ENCODE results near the gene ZNF554. TPM values are rescaled to one million over a fixed set of nuclear protein-coding genes. Genes with fewer than 3 reads are reported as not detected.

ZNF554 gene
- total RNA-seq (10 to 100 TPM in 1 of 7 donors, 1 to 10 TPM in 6; 4.9 to 10.5 (median 7.6) TPM), polyA plus RNA-seq (1 to 10 TPM; 5.7 to 6.9 TPM)
- long read RNA-seq, donor 1, full-length matches to known transcripts, result 2 of 5 reads
- long read RNA-seq, donor 1, partial matches to known transcripts, result 0 of 5 reads
- long read RNA-seq, donor 1, other reads (novel, unspliced or antisense), result 3 of 5 reads
- long read RNA-seq, donor 2, full-length matches to known transcripts, result 7 of 7 reads
- long read RNA-seq, donor 2, partial matches to known transcripts, result 0 of 7 reads
- long read RNA-seq, donor 2, other reads (novel, unspliced or antisense), result 0 of 7 reads
- long read RNA-seq, donor 3, transcript ZNF554-201 (5 exons, 2,736 nt), result major isoform, 8 of 18 reads
- long read RNA-seq, donor 3, partial matches to known transcripts, result 1 of 18 reads
- long read RNA-seq, donor 3, other reads (novel, unspliced or antisense), result 9 of 18 reads

- Histone ChIP-seq H3K36me3 (no peaks in the 10 kb centered on the region), H3K4me1 (ENCODE audit: insufficient read depth) (peaks cover 7% of the 10 kb centered on the region), H3K9me3 (no peaks in the 10 kb centered on the region), H3K4me3 (peak within 1 kb of the TSS; percentile 82), H3K27ac (peak within 1 kb of the TSS; percentile 52 to 55), H3K27me3 (no peaks in the 10 kb centered on the region)
- peak; percentile 93 to 99 (median 98) for TF ChIP-seq CTCF (IDR thresholded peaks at IDR 0.05)
- TF ChIP-seq POLR2A (IDR thresholded peaks at IDR 0.05), result peak; percentile 20
- no peak for TF ChIP-seq EP300 (IDR thresholded peaks at IDR 0.05)
- intact Hi-C loops (cut with DNase I), result no loop called here
- WGBS, 3 donors, result 0 to 1% (median 1%) methylated on average over 24 to 64 of the region's 64 CpGs
- DNase-seq, result peak; percentile 97 to 99 (median 98)
These were observed at the start of gene ZNF554 for GRCh38 chr19:2819540-2820111. ZNF554 (plus strand) TSS chr19:2819868; CDS start chr19:2820072, 204 bp downstream.

GRCh38 chr19:2770055-2771013 is 49.3 kb upstream of the ZNF554 start:
- intact Hi-C loops (cut with DNase I), result no loop called here
- TF ChIP-seq CTCF (IDR thresholded peaks at IDR 0.05) (no peak), POLR2A (IDR thresholded peaks at IDR 0.05) (peak; percentile 14)

GRCh38 chr19:2771786-2772674 is 47.6 kb upstream of the ZNF554 start:
- Histone ChIP-seq H3K4me1 (ENCODE audit: insufficient read depth) (peaks cover 12% of the 10 kb centered on the region), H3K4me3 (no peak overlapping the region), H3K27me3 (no peaks in the 10 kb centered on the region), H3K9me3 (no peaks in the 10 kb centered on the region), H3K36me3 (no peaks in the 10 kb centered on the region), H3K27ac (no peak overlapping the region)
- TF ChIP-seq POLR2A (IDR thresholded peaks at IDR 0.05) (no peak), EP300 (IDR thresholded peaks at IDR 0.05) (no peak), CTCF (IDR thresholded peaks at IDR 0.05) (no peak)
- no peak for DNase-seq
- 73 to 79% (median 77%) methylated on average over 29 of the region's 29 CpGs for WGBS, 3 donors
- intact Hi-C loops (cut with DNase I), result no loop called here

More at GRCh38 chr19:2770055-2771013, 49.3 kb upstream of the ZNF554 start:
- WGBS, 3 donors, result 31 to 46% (median 36%) methylated on average over 36 to 40 of the region's 40 CpGs
- H3K27ac ChIP-seq, result peak overlapping the region in 1 of 2 donors; percentile 13
- no peaks in the 10 kb centered on the region for H3K9me3 ChIP-seq
- no peak overlapping the region for H3K4me3 ChIP-seq
- peaks cover 10% of the 10 kb centered on the region for H3K4me1 ChIP-seq (ENCODE audit: insufficient read depth)
- peak; percentile 64 to 71 (median 67) for DNase-seq
- no peaks in the 10 kb centered on the region for H3K36me3 ChIP-seq
- H3K27me3 ChIP-seq, result no peaks in the 10 kb centered on the region
